ENCODE measurements around the gene NSG1.

- TF ChIP-seq CTCF (IDR thresholded peaks at IDR 0.05), result peak in 2 of 3 donors; percentile 15 to 16
- no peak for TF ChIP-seq POLR2A (IDR thresholded peaks at IDR 0.05)
Measured at GRCh38 chr4:4430492-4431195, 43.7 kb downstream of the NSG1 start.
